DND-41 (cell line): ENCODE data around the gene FAM50A.

Experiments
- ATAC-seq: fragments of 200-7000 bp; cut with Tn5 transposase; 3 replicates; pipeline ENCODE4 v1.9.1; 2021; ENCODE audit warnings: low read depth; ENCODE audit not compliant: insufficient read depth
- DNase-seq: peaks from one replicate; pipeline ENCODE4 v3.0.0-alpha.2; 2020
- H2AFZ ChIP-seq: 2 replicates; pipeline ENCODE4 v1.6.0; 2012; ENCODE audit warnings: low read depth, low read length
- H3K27ac ChIP-seq: 2 replicates; pipeline ENCODE4 v1.5.1; 2012; ENCODE audit warnings: low read length, inconsistent platforms
- H3K27me3 ChIP-seq: fragments of 200-600 bp; sonication (generic); 2 replicates; pipeline ENCODE4 v1.6.0; 2012; ENCODE audit warnings: low read length, mild to moderate bottlenecking, inconsistent platforms; ENCODE audit not compliant: insufficient read depth, poor library complexity
- H3K36me3 ChIP-seq: 2 replicates; pipeline ENCODE4 v1.5.1; 2012; ENCODE audit warnings: low read length, inconsistent platforms; ENCODE audit not compliant: insufficient read depth
- H3K4me1 ChIP-seq: 2 replicates; pipeline ENCODE4 v1.5.1; 2012; ENCODE audit warnings: mild to moderate bottlenecking, low read length; ENCODE audit not compliant: insufficient read depth
- H3K4me2 ChIP-seq: 2 replicates; pipeline ENCODE4 v1.6.0; 2012; ENCODE audit warnings: mild to moderate bottlenecking, moderate library complexity, low read length, inconsistent platforms; ENCODE audit not compliant: insufficient read depth
- H3K4me3 ChIP-seq, 2 experiments: fragments of 200-600 bp in 1 of 2; shearing (Covaris generic) in 1 of 2; 2 replicates each; pipeline ENCODE4 v1.5.1; 2012 to 2016; ENCODE audit warnings: inconsistent platforms in 2 of 2, low read length in 2 of 2, mild to moderate bottlenecking in 2 of 2, low read depth in 1 of 2, moderate library complexity in 1 of 2
- H3K79me2 ChIP-seq: 2 replicates; pipeline ENCODE4 v1.6.0; 2012; ENCODE audit warnings: low read length, inconsistent platforms; ENCODE audit not compliant: insufficient read depth
- H3K9ac ChIP-seq: 2 replicates; pipeline ENCODE4 v1.6.0; 2012; ENCODE audit warnings: low read depth, mild to moderate bottlenecking, inconsistent platforms, low read length, moderate library complexity
- H3K9me3 ChIP-seq: 2 replicates; pipeline ENCODE4 v1.5.1; 2012; ENCODE audit warnings: low read length, moderate library complexity, mild to moderate bottlenecking, inconsistent platforms; ENCODE audit not compliant: insufficient read depth, severe bottlenecking
- H4K20me1 ChIP-seq: 2 replicates; pipeline ENCODE4 v1.6.0; 2012; ENCODE audit warnings: low read length; ENCODE audit not compliant: insufficient read depth
- EZH2 ChIP-seq: IDR thresholded peaks from 3 replicates; pipeline ENCODE4 v1.6.1; 2012; ENCODE audit warnings: borderline replicate concordance, low read depth, mild to moderate bottlenecking, moderate library complexity, low read length, inconsistent platforms; ENCODE audit not compliant: severe bottlenecking
- TF ChIP-seq, protein P1 (sequence below): IDR thresholded peaks from 2 replicates; pipeline ENCODE4 v1.5.1; 2012; ENCODE audit warnings: borderline replicate concordance, low read length, moderate library complexity, mild to moderate bottlenecking; ENCODE audit not compliant: poor library complexity, severe bottlenecking; ENCODE audit errors: extremely low read depth

Gene FAM50A

DNA sequence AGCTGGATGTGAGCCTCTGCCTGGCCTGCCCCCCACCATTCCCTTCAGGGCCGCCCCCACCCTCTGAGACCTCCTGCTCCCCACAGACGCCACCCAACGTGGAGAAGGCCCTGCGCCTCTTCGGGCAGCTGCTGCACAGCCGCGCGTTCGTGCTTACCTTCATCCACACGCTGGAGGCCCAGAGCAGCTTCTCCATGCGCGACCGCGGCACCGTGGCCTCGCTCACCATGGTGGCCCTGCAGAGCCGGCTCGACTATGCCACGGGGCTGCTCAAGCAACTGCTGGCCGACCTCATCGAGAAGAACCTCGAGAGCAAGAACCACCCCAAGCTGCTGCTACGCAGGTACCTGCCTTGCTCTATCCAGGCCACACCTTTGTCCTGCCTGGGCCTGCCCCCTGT, 24.3 kb downstream of the FAM50A start:
- H3K9me3 ChIP-seq, result no peaks in the 10 kb centered on the region
- H3K27me3 ChIP-seq, result no peaks in the 10 kb centered on the region
- H3K27ac ChIP-seq, result no peak overlapping the region
- no peak overlapping the region for H3K9ac ChIP-seq
- H3K4me3 ChIP-seq, result no peak overlapping the region
- no peaks in the 10 kb centered on the region for H3K4me1 ChIP-seq
- peaks cover 69% of the 10 kb centered on the region for H3K36me3 ChIP-seq
- no peak overlapping the region for H2AFZ ChIP-seq
- no peak for TF ChIP-seq EZH2
- no peak for DNase-seq
- ATAC-seq, result no peak
- no peaks in the 10 kb centered on the region for H3K79me2 ChIP-seq
- H3K4me2 ChIP-seq, result no peak overlapping the region
- no peaks in the 10 kb centered on the region for H4K20me1 ChIP-seq

- no peak overlapping the region for H2AFZ ChIP-seq
- H3K4me2 ChIP-seq, result no peak overlapping the region
- DNase-seq (no peak), ATAC-seq (no peak)
- H3K79me2 ChIP-seq, result no peaks in the 10 kb centered on the region
- no peaks in the 10 kb centered on the region for H3K9me3 ChIP-seq
- H4K20me1 ChIP-seq, result no peaks in the 10 kb centered on the region
- no peak overlapping the region for H3K27ac ChIP-seq
- H3K9ac ChIP-seq, result no peak overlapping the region
- H3K4me1 ChIP-seq, result no peaks in the 10 kb centered on the region
- no peak for TF ChIP-seq EZH2
- TF ChIP-seq, protein P1, sequence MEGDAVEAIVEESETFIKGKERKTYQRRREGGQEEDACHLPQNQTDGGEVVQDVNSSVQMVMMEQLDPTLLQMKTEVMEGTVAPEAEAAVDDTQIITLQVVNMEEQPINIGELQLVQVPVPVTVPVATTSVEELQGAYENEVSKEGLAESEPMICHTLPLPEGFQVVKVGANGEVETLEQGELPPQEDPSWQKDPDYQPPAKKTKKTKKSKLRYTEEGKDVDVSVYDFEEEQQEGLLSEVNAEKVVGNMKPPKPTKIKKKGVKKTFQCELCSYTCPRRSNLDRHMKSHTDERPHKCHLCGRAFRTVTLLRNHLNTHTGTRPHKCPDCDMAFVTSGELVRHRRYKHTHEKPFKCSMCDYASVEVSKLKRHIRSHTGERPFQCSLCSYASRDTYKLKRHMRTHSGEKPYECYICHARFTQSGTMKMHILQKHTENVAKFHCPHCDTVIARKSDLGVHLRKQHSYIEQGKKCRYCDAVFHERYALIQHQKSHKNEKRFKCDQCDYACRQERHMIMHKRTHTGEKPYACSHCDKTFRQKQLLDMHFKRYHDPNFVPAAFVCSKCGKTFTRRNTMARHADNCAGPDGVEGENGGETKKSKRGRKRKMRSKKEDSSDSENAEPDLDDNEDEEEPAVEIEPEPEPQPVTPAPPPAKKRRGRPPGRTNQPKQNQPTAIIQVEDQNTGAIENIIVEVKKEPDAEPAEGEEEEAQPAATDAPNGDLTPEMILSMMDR, result no peak
- no peaks in the 10 kb centered on the region for H3K27me3 ChIP-seq
- no peak overlapping the region for H3K4me3 ChIP-seq
- peaks cover 69% of the 10 kb centered on the region for H3K36me3 ChIP-seq
Observed at GRCh38 chrX:154469114-154469513, 25.2 kb downstream of the FAM50A start.

DNA sequence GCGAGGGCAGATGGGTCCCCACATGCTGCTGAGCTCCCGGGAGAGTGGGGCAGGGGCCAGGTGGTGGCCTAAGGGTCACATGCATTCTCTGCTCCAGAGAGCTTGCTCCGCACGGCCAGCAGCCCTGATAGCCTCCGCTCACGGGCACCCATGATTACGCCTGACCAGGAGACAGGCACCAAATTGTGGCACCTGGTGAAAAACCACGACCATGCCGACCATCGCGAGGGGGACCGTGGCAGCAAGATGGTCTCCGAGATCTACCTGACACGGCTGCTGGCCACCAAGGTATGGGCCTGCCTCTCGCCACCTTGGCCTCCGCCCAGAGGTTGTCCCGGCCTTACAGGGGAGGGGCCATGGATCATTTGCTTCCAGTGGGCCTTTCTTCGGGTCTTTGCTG, 25.9 kb downstream of the FAM50A start:
- TF ChIP-seq EZH2, result no peak
- TF ChIP-seq, protein P1, result no peak
- H3K79me2 ChIP-seq, result no peaks in the 10 kb centered on the region
- H4K20me1 ChIP-seq, result no peaks in the 10 kb centered on the region
- no peaks in the 10 kb centered on the region for H3K4me1 ChIP-seq
- H3K9me3 ChIP-seq, result no peaks in the 10 kb centered on the region
- no peak overlapping the region for H3K4me2 ChIP-seq
- H3K4me3 ChIP-seq, result no peak overlapping the region
- H2AFZ ChIP-seq, result no peak overlapping the region
- H3K27ac ChIP-seq, result no peak overlapping the region
- no peaks in the 10 kb centered on the region for H3K27me3 ChIP-seq
- ATAC-seq (no peak), DNase-seq (no peak)
- no peak overlapping the region for H3K9ac ChIP-seq
- H3K36me3 ChIP-seq, result peaks cover 63% of the 10 kb centered on the region

GRCh38 chrX:154470434-154470833, 26.5 kb downstream of the FAM50A start:
- H3K36me3 ChIP-seq, result peaks cover 57% of the 10 kb centered on the region

More at GRCh38 chrX:154470434-154470833, 26.5 kb downstream of the FAM50A start:
- DNase-seq, result no peak
- H3K4me3 ChIP-seq, result no peak overlapping the region
- H3K27me3 ChIP-seq, result no peaks in the 10 kb centered on the region
- no peak overlapping the region for H3K27ac ChIP-seq
- no peak for TF ChIP-seq EZH2
- TF ChIP-seq, protein P1, result no peak
- H4K20me1 ChIP-seq, result no peaks in the 10 kb centered on the region
- H3K9ac ChIP-seq, result no peak overlapping the region
- no peaks in the 10 kb centered on the region for H3K9me3 ChIP-seq
- no peak overlapping the region for H2AFZ ChIP-seq
- no peaks in the 10 kb centered on the region for H3K79me2 ChIP-seq
- no peak overlapping the region for H3K4me2 ChIP-seq
- no peak for ATAC-seq
- H3K4me1 ChIP-seq, result no peaks in the 10 kb centered on the region
